Measurements from ENCODE around the gene ENGASE.
A peak's percentile ranks its signal among the peaks of the same experiment; 100 is the strongest.

Gene ENGASE

GRCh38 chr17:79074649-79075445, at the start of gene ENGASE:
Gene ENGASE, plus strand, starts transcription at chr17:79074824. Its CDS starts 121 bp downstream, at chr17:79074945.
- no peak for TF ChIP-seq CTCF (IDR thresholded peaks at IDR 0.05; ENCODE audit: low read depth, low read length)
- H3K4me3 ChIP-seq (ENCODE audit: low read depth, low read length) = peak within 1 kb of the TSS; percentile 72

GRCh38 chr17:79024901-79025737, 49.5 kb upstream of the ENGASE start:
- no peak for TF ChIP-seq CTCF (IDR thresholded peaks at IDR 0.05; ENCODE audit: low read depth, low read length)
- peak overlapping the region; percentile 66 for H3K4me3 ChIP-seq (ENCODE audit: low read depth, low read length)

GRCh38 chr17:79026376-79027273, 48.0 kb upstream of the ENGASE start:
- TF ChIP-seq CTCF (IDR thresholded peaks at IDR 0.05; ENCODE audit: low read depth, low read length) = no peak
- 0 out of 2 replicates have a peak overlapping the region, but pooled peaks have one; percentile 12 for H3K4me3 ChIP-seq (ENCODE audit: low read depth, low read length)

- H3K4me3 ChIP-seq (ENCODE audit: low read depth, low read length) = no peak overlapping the region
- TF ChIP-seq CTCF (IDR thresholded peaks at IDR 0.05; ENCODE audit: low read depth, low read length) = no peak
Measured at GRCh38 chr17:79027274-79027924, 47.2 kb upstream of the ENGASE start.

- TF ChIP-seq CTCF (IDR thresholded peaks at IDR 0.05; ENCODE audit: low read depth, low read length) = no peak
- H3K4me3 ChIP-seq (ENCODE audit: low read depth, low read length) = no peak overlapping the region
Measured at GRCh38 chr17:79027925-79028491, 46.6 kb upstream of the ENGASE start.
